Peyer's patch (tissue), 4 donors: ENCODE results near the gene RCOR2. TPM values are rescaled to one million over a fixed set of nuclear protein-coding genes. Genes with fewer than 3 reads are reported as not detected.

ENCODE experiments used
- DNase-seq, 3 donors: peaks; one replicate each; pipeline ENCODE4 v3.0.0-alpha.2; 2017 to 2019
- H3K27ac ChIP-seq, 4 donors: fragments of 200-600 bp; sonication (generic); one replicate each; pipeline ENCODE4 v1.5.1; 2016 to 2019
- H3K27me3 ChIP-seq, 2 donors: fragments of 200-600 bp; sonication (generic); one replicate each; pipeline ENCODE4 v1.5.1; 2019
- H3K36me3 ChIP-seq, 3 donors: fragments of 200-600 bp; sonication (generic); one replicate each; pipeline ENCODE4 v1.5.1; 2016 to 2019
- H3K4me1 ChIP-seq, 4 donors: fragments of 200-600 bp; sonication (generic); one replicate each; pipeline ENCODE4 v1.5.1; 2016 to 2019
- H3K4me3 ChIP-seq, 4 donors: fragments of 200-600 bp; sonication (generic); 1 replicate in 3 of 4; 2 replicates in 1 of 4; pipeline ENCODE4 v1.5.1; 2016 to 2019; ENCODE audit warnings: mild to moderate bottlenecking in 1 of 4
- H3K9me3 ChIP-seq, 4 donors: fragments of 200-600 bp; sonication (generic); one replicate each; pipeline ENCODE4 v1.5.1; 2016 to 2019; ENCODE audit warnings: mild to moderate bottlenecking in 1 of 4
- POLR2A ChIP-seq, 2 donors: fragments of 450-650 bp; IDR thresholded peaks; one replicate each; pipeline ENCODE4 v1.5.1; 2017; ENCODE audit warnings: antibody characterized with exemption in 2 of 2, mild to moderate bottlenecking in 2 of 2, moderate library complexity in 2 of 2
- total RNA-seq, 4 donors: library from RNA; depleted of rRNA; stranded (reverse); fragments of >200 nt; gene quantifications; one replicate each; pipeline ENCODE4 v1.1.0, GENCODE V29; 2016
- TF ChIP-seq, protein P1 (sequence below), 6 experiments: fragments of 450-650 bp in 4 of 6; fragments of 200-600 bp in 2 of 6; sonication (generic) in 1 of 6; IDR thresholded peaks; one replicate each; pipeline ENCODE4 v1.5.1; 2017 to 2019; ENCODE audit warnings: antibody characterized with exemption in 6 of 6, mild to moderate bottlenecking in 3 of 6, moderate library complexity in 1 of 6

The RCOR2 gene
- total RNA-seq, 4 donors from 2014 or later = 0.57 to 0.67 TPM; not detected in 2

DNA sequence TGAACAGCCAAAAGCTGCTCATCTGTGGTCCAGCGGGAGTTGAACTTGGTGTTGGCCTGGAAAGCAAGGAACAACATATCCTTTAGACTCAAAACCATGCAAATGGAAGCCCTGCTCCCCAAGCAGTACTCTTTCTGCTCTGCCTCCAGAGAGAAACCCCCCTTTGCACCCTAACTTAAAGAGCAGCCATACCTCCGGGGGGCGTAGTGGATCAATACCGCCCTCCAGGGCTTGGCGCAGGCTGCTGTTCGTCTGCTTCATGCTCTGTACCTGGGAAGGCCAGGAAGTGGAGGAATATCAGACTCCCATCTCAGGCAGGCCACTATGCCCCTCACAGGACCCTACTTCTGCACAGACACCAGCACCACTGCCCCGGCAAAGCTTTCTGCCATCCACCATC lies 4.3 kb downstream of the RCOR2 start:
- no peak overlapping the region for H3K4me3 ChIP-seq

DNA sequence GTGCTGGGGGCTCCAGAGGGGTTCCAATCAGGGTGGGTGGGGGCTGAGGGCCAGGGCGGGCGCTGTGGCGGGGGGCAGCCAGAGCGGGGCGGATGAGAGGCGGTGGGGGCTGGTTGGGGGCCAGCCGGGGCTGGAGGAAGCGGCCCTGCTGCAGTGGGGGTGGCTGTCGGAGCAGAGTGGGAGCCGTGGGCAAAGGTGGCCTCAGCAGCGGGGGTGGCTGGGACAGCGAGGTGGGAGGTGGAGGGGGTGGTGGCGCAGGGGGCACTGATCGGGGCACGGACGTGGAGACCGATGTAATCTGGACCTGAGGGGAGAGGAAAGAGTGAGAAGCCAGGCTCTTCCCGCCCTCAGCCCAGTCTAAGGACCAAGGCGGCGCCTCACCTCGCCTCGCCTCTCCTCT lies 5.1 kb downstream of the RCOR2 start:
- TF ChIP-seq, protein P1, sequence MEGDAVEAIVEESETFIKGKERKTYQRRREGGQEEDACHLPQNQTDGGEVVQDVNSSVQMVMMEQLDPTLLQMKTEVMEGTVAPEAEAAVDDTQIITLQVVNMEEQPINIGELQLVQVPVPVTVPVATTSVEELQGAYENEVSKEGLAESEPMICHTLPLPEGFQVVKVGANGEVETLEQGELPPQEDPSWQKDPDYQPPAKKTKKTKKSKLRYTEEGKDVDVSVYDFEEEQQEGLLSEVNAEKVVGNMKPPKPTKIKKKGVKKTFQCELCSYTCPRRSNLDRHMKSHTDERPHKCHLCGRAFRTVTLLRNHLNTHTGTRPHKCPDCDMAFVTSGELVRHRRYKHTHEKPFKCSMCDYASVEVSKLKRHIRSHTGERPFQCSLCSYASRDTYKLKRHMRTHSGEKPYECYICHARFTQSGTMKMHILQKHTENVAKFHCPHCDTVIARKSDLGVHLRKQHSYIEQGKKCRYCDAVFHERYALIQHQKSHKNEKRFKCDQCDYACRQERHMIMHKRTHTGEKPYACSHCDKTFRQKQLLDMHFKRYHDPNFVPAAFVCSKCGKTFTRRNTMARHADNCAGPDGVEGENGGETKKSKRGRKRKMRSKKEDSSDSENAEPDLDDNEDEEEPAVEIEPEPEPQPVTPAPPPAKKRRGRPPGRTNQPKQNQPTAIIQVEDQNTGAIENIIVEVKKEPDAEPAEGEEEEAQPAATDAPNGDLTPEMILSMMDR (IDR thresholded peaks at IDR 0.05) = no peak
- Histone ChIP-seq H3K4me1 (peaks cover 4 to 16% (median 10%) of the 10 kb centered on the region in 4 donors), H3K36me3 (peaks cover 0 to 36% (median 1%) of the 10 kb centered on the region in 3 donors), H3K9me3 (no peaks in the 10 kb centered on the region), H3K4me3 (no peak overlapping the region), H3K27me3 (no peaks in the 10 kb centered on the region), H3K27ac (no peak overlapping the region)
- DNase-seq = no peak

More for the DNA sequence above, 4.3 kb downstream of the RCOR2 start:
- Histone ChIP-seq H3K36me3 (peaks cover 0 to 28% (median 0%) of the 10 kb centered on the region in 3 donors), H3K27me3 (no peaks in the 10 kb centered on the region), H3K9me3 (no peaks in the 10 kb centered on the region), H3K4me1 (peaks cover 4 to 23% (median 15%) of the 10 kb centered on the region in 4 donors), H3K27ac (no peak overlapping the region)
- DNase-seq = no peak
- no peak for TF ChIP-seq POLR2A (IDR thresholded peaks at IDR 0.05)
- TF ChIP-seq, protein P1 (IDR thresholded peaks at IDR 0.05) = no peak

DNA sequence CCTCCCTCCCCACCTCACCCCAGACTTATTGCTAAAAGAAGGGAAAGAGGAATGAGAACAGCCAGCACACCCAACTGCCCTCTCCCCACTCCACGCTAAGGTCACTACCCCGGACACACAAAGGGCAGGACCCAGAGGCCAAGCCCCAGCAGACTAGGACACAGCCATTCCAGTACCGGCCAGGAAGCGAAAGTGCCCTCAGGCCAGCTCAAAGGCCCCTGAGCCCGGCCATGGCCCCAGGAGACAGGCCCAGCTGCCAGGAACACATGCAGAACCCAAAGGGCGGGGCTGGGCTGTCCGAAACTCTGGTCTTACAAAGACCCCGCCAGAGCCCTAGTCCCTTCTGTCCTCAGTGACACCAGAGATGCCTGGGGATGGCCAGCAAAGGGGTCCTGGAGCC lies 5.5 kb downstream of the RCOR2 start:
- peaks cover 4 to 13% (median 8%) of the 10 kb centered on the region in 4 donors for H3K4me1 ChIP-seq
- no peak overlapping the region for H3K27ac ChIP-seq

DNA sequence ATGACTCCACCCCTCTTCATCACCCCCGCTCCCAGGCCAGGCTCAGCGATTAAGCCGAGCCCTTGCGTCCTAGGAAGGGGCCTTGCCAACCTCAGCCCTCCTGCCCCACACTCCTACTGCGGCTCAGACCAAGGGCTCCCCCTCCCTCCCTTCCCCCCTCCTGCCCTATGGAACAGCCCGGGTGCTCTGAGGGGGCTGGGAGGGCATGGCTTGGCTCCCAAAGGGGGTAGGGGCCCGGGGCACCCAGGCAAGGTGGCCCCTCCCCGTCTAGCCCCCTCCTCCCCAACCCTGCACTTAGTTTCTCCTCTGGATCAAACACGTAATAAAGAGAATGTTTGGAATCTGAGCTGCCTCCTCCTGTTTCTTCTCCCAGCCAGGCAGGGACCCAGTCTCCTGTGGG lies 6.3 kb downstream of the RCOR2 start:
- DNase-seq = no peak
- H3K9me3 ChIP-seq = no peaks in the 10 kb centered on the region
- H3K27me3 ChIP-seq = no peaks in the 10 kb centered on the region
- no peak overlapping the region for H3K27ac ChIP-seq
- TF ChIP-seq POLR2A (IDR thresholded peaks at IDR 0.05) = no peak
- TF ChIP-seq, protein P1 (IDR thresholded peaks at IDR 0.05) = no peak
- peaks cover 0 to 48% (median 2%) of the 10 kb centered on the region in 3 donors for H3K36me3 ChIP-seq
- H3K4me3 ChIP-seq = no peak overlapping the region
- peaks cover 0 to 5% (median under 1%) of the 10 kb centered on the region in 4 donors for H3K4me1 ChIP-seq

More for the DNA sequence above, 5.5 kb downstream of the RCOR2 start:
- Histone ChIP-seq H3K36me3 (peaks cover 0 to 40% (median 2%) of the 10 kb centered on the region in 3 donors), H3K27me3 (no peaks in the 10 kb centered on the region), H3K4me3 (no peak overlapping the region), H3K9me3 (no peaks in the 10 kb centered on the region)
- DNase-seq = no peak
- TF ChIP-seq POLR2A (IDR thresholded peaks at IDR 0.05) = no peak
- TF ChIP-seq, protein P1 (IDR thresholded peaks at IDR 0.05) = no peak

DNA sequence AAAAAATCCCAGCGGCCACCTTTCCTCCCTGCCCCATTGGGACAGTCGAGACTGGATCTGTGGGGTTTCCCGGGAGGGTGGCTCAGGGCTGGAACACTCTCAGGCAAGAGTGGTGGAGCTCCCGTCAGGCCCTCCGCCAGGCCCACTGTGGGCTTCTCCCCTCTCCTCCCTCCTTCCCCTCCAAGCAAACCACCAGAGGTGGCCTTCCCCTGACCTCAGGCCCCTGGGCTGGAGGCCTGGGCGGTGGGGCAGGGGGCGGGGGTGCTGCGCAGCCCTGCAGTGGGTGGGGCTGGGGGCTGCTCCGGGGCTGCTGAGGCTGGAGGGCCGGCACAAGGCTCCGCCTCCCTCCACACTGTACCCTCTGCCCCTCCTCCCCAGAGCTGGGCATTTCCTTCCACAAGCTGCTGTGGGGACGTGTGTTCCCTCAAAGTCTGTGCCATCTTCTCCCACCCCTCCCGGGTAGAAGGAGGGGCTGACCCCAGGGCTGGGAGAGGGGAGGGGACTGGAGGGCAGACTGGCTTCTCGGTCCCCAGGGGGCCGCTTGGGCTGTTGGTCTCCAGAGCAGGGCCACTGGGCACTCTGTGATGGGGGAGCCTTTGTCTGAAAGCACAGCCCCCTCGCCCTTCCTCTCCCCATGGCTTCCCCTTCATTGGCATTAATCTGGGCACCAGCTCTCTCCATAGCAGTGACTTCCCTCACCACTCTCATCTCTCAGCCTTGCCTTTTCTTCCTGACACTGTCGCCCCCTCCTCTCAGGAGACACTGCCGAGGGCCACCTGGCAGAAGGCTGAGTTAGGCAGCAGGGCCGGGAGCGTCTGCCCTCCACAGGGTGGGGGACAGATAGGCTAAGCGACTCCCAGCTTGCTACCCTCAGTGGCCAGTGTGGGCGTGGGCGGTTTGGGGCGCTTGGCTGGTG lies 7.1 kb downstream of the RCOR2 start:
- Histone ChIP-seq H3K4me1 (no peaks in the 10 kb centered on the region), H3K27ac (no peak overlapping the region), H3K4me3 (no peak overlapping the region), H3K27me3 (no peaks in the 10 kb centered on the region), H3K9me3 (no peaks in the 10 kb centered on the region), H3K36me3 (peaks cover 0 to 56% (median 2%) of the 10 kb centered on the region in 3 donors)
- TF ChIP-seq, protein P1 (IDR thresholded peaks at IDR 0.05) = no peak
- no peak for TF ChIP-seq POLR2A (IDR thresholded peaks at IDR 0.05)
- no peak for DNase-seq
